ENCODE measurements around the gene PKD1L1.

GRCh38 chr7:47726047-47726726, 222.1 kb downstream of the PKD1L1 start:
- TF ChIP-seq POLR2AphosphoS5 (IDR thresholded peaks at IDR 0.05; ENCODE audit: borderline replicate concordance, low read depth, low read length) (no peak), EZH2 (IDR thresholded peaks at IDR 0.05) (no peak)
